IPS-NIHi7 (cell line): Measurements from ENCODE around the gene CLEC16A.

ENCODE experiments used
- DNase-seq: peaks from one replicate; pipeline ENCODE4 v3.0.0; 2012; ENCODE audit warnings: mixed read lengths; ENCODE audit errors: extremely low spot score

Gene CLEC16A

GRCh38 chr16:10968498-10968897 is 24.1 kb downstream of the CLEC16A start:
- DNase-seq: no peak

- no peak for DNase-seq
These were observed 25.3 kb downstream of the CLEC16A start for GRCh38 chr16:10969615-10970014.

- no peak for DNase-seq
These were observed 25.7 kb downstream of the CLEC16A start for GRCh38 chr16:10970065-10970464.

- DNase-seq: peak; percentile 78
These were observed 27.2 kb downstream of the CLEC16A start for GRCh38 chr16:10971560-10971961.

GRCh38 chr16:10972108-10972818 is 27.9 kb downstream of the CLEC16A start:
- DNase-seq: no peak

- DNase-seq: no peak
These were observed 28.6 kb downstream of the CLEC16A start for GRCh38 chr16:10972819-10973464.

GRCh38 chr16:10976634-10977033 is 32.3 kb downstream of the CLEC16A start:
- no peak for DNase-seq

- DNase-seq: no peak
These were observed 33.8 kb downstream of the CLEC16A start for GRCh38 chr16:10978124-10978523.

- no peak for DNase-seq
These were observed 34.6 kb downstream of the CLEC16A start for GRCh38 chr16:10978871-10979446.

GRCh38 chr16:10979717-10980601 is 35.6 kb downstream of the CLEC16A start:
- DNase-seq: no peak

- no peak for DNase-seq
These were observed 36.4 kb downstream of the CLEC16A start for GRCh38 chr16:10980813-10981212.

- DNase-seq: peak; percentile 61
These were observed 37.4 kb downstream of the CLEC16A start for GRCh38 chr16:10981697-10982216.

GRCh38 chr16:10982465-10983150 is 38.2 kb downstream of the CLEC16A start:
- DNase-seq: no peak

GRCh38 chr16:10983159-10983558 is 38.8 kb downstream of the CLEC16A start:
- no peak for DNase-seq

GRCh38 chr16:10984509-10984908 is 40.1 kb downstream of the CLEC16A start:
- DNase-seq: no peak

- no peak for DNase-seq
These were observed 43.2 kb downstream of the CLEC16A start for GRCh38 chr16:10987361-10988163.

- peak; percentile 45 for DNase-seq
These were observed 43.9 kb downstream of the CLEC16A start for GRCh38 chr16:10988164-10988803.

- no peak for DNase-seq
These were observed 44.5 kb downstream of the CLEC16A start for GRCh38 chr16:10988879-10989278.

- no peak for DNase-seq
These were observed 45.2 kb downstream of the CLEC16A start for GRCh38 chr16:10989559-10989958.

GRCh38 chr16:10990378-10990777 is 46.0 kb downstream of the CLEC16A start:
- no peak for DNase-seq
